ENCODE results near the gene OR4S2. TPM values are rescaled to one million over a fixed set of nuclear protein-coding genes. Genes with fewer than 3 reads are reported as not detected.

The OR4S2 gene
- polyA plus RNA-seq, 1 experiment = not detected

GRCh38 chr11:55673860-55674259, 25.7 kb downstream of the OR4S2 start:
- DNase-seq (ENCODE audit: low read depth, low spot score) = no peak
- Histone ChIP-seq H3K27ac (ENCODE audit: low read depth, low read length) (no peak overlapping the region), H3K27me3 (ENCODE audit: control insufficient read depth, insufficient read depth, low read length) (no peaks in the 10 kb centered on the region), H3K9me3 (ENCODE audit: control insufficient read depth, insufficient read depth, low read length) (no peaks in the 10 kb centered on the region; the same call in 1 of the 2 replicates), H3K4me3 (ENCODE audit: low read depth, low read length) (no peak overlapping the region)
- TF ChIP-seq, protein P1, sequence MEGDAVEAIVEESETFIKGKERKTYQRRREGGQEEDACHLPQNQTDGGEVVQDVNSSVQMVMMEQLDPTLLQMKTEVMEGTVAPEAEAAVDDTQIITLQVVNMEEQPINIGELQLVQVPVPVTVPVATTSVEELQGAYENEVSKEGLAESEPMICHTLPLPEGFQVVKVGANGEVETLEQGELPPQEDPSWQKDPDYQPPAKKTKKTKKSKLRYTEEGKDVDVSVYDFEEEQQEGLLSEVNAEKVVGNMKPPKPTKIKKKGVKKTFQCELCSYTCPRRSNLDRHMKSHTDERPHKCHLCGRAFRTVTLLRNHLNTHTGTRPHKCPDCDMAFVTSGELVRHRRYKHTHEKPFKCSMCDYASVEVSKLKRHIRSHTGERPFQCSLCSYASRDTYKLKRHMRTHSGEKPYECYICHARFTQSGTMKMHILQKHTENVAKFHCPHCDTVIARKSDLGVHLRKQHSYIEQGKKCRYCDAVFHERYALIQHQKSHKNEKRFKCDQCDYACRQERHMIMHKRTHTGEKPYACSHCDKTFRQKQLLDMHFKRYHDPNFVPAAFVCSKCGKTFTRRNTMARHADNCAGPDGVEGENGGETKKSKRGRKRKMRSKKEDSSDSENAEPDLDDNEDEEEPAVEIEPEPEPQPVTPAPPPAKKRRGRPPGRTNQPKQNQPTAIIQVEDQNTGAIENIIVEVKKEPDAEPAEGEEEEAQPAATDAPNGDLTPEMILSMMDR (IDR thresholded peaks at IDR 0.05; ENCODE audit: low read depth, low read length) = no peak
- ChIA-PET POLR2A (no interaction called here), CTCF (no interaction called here)

DNA sequence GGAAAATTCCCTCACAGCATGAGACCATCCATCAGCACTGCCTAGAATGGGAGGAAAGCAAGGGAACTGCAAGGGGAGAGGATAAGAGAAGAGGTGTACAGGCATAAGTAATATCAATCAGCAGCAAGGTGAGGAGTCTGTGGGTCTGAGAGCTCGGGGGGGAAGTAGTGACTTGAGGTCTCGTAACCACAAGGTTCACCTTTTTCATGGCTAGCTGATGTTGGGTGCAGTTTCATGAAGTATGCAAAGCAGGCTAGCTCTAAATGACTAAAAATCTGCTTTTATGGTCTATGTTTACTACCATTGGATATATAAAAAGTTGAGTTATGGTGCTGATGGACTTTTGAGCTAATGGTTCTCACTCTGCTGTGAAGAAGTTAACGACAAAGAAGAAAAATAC, 49.7 kb downstream of the OR4S2 start:
- TF ChIP-seq, protein P1 (IDR thresholded peaks at IDR 0.05; ENCODE audit: low read depth, low read length) = no peak
- H3K27me3 ChIP-seq (ENCODE audit: control insufficient read depth, insufficient read depth, low read length) = no peaks in the 10 kb centered on the region
- DNase-seq (ENCODE audit: low read depth, low spot score) = no peak
- H3K27ac ChIP-seq (ENCODE audit: low read depth, low read length) = no peak overlapping the region
- ChIA-PET POLR2A (no interaction called here), CTCF (no interaction called here)
- H3K4me3 ChIP-seq (ENCODE audit: low read depth, low read length) = no peak overlapping the region
- peaks cover 17% of the 10 kb centered on the region for H3K9me3 ChIP-seq (ENCODE audit: control insufficient read depth, insufficient read depth, low read length)

- no peaks in the 10 kb centered on the region for H3K27me3 ChIP-seq (ENCODE audit: control insufficient read depth, insufficient read depth, low read length)
- ChIA-PET CTCF (no interaction called here), POLR2A (no interaction called here)
- no peak for DNase-seq (ENCODE audit: low read depth, low spot score)
- no peak overlapping the region for H3K4me3 ChIP-seq (ENCODE audit: low read depth, low read length)
- H3K27ac ChIP-seq (ENCODE audit: low read depth, low read length) = no peak overlapping the region
- TF ChIP-seq, protein P1 (IDR thresholded peaks at IDR 0.05; ENCODE audit: low read depth, low read length) = no peak
- peaks cover 14% of the 10 kb centered on the region for H3K9me3 ChIP-seq (ENCODE audit: control insufficient read depth, insufficient read depth, low read length)
Observed at GRCh38 chr11:55701429-55701828, 53.3 kb downstream of the OR4S2 start.

Other genes starting within 250 kb of the OR4S2 start
- not detected in 2 replicates for gene OR4C15, start 93.9 kb upstream of the OR4S2 start, polyA plus RNA-seq (2011; rRNA removed)
- not detected in 2 replicates for gene OR4C16, start 76.2 kb upstream of the OR4S2 start, polyA plus RNA-seq (2011; rRNA removed)
- gene OR4C11, start 40.7 kb upstream of the OR4S2 start, polyA plus RNA-seq (2011; rRNA removed) = not detected in 2 replicates
- not detected in 2 replicates for gene OR4P4, start 13.2 kb upstream of the OR4S2 start, polyA plus RNA-seq (2011; rRNA removed)
- gene OR4C6, start 13.9 kb downstream of the OR4S2 start, polyA plus RNA-seq (2011; rRNA removed) = not detected in 2 replicates
- not detected in 2 replicates for gene OR5D13, start 125.1 kb downstream of the OR4S2 start, polyA plus RNA-seq (2011; rRNA removed)
- not detected in 2 replicates for gene OR5D14, start 147.2 kb downstream of the OR4S2 start, polyA plus RNA-seq (2011; rRNA removed)
- not detected in 2 replicates for gene OR5L1, start 163.0 kb downstream of the OR4S2 start, polyA plus RNA-seq (2011; rRNA removed)
- not detected in 2 replicates for gene OR5D18, start 171.3 kb downstream of the OR4S2 start, polyA plus RNA-seq (2011; rRNA removed)
- not detected in 2 replicates for gene OR5L2, start 178.9 kb downstream of the OR4S2 start, polyA plus RNA-seq (2011; rRNA removed)
- not detected in 2 replicates for gene OR5D16, start 190.4 kb downstream of the OR4S2 start, polyA plus RNA-seq (2011; rRNA removed)
- gene TRIM51, start 235.0 kb downstream of the OR4S2 start, polyA plus RNA-seq (2011; rRNA removed) = not detected in 2 replicates